PC-9 (cell line): ENCODE measurements around the gene THPO. TPM values are rescaled to one million over a fixed set of nuclear protein-coding genes. Genes with fewer than 3 reads are reported as not detected.

Experiments used
- BruUV-seq: library from RNA; stranded (reverse); fragments of 400-500 nt; replicated peaks from 2 replicates; lab custom pipeline; 2021; lab: Mats Ljungman, UMichigan
- CTCF ChIA-PET: fragments of 300-600 bp; sonication (Branson Sonifier 250); formaldehyde crosslinking; loops from one replicate; lab custom pipeline; 2022; ENCODE audit warnings: antibody characterized with exemption; lab: Charles Lee
- POLR2A ChIA-PET: fragments of 300-600 bp; sonication (Branson Sonifier 250); formaldehyde crosslinking; loops from one replicate; lab custom pipeline; 2022; ENCODE audit warnings: antibody characterized with exemption; ENCODE audit not compliant: unreplicated experiment; lab: Charles Lee
- DNase-seq, 2 experiments: peaks; one replicate each; pipeline versions ENCODE4 v3.0.0 to v3.0.0-alpha.2; 2015 to 2022; ENCODE audit warnings: mixed read lengths in 1 of 2
- H2AFZ ChIP-seq: fragments of 200-600 bp; sonication (generic); 2 replicates; pipeline ENCODE4 v1.8.1; 2017; ENCODE audit warnings: antibody characterized with exemption
- H3F3A ChIP-seq: fragments of 200-600 bp; sonication (generic); 2 replicates; pipeline ENCODE4 v1.8.1; 2017; ENCODE audit warnings: antibody characterized with exemption, mild to moderate bottlenecking, low read depth; ENCODE audit not compliant: insufficient read depth
- H3K27ac ChIP-seq: fragments of 200-600 bp; sonication (generic); 2 replicates; pipeline ENCODE4 v1.6.1; 2016; ENCODE audit warnings: mixed run types
- H3K27me3 ChIP-seq: fragments of 200-600 bp; sonication (generic); 2 replicates; pipeline ENCODE4 v1.6.1; 2016; ENCODE audit warnings: low read depth, mixed run types; ENCODE audit not compliant: insufficient read depth
- H3K36me3 ChIP-seq: fragments of 200-600 bp; sonication (generic); 2 replicates; pipeline ENCODE4 v1.6.1; 2016; ENCODE audit warnings: low read depth, mixed run types
- H3K4me1 ChIP-seq: fragments of 200-600 bp; sonication (generic); replicated peaks from 2 replicates; pipeline ENCODE4 v1.6.1; 2016; ENCODE audit warnings: mixed run types; ENCODE audit not compliant: insufficient read depth
- H3K4me2 ChIP-seq: fragments of 200-600 bp; sonication (generic); 2 replicates; pipeline ENCODE4 v1.6.1; 2017; ENCODE audit warnings: mixed run types
- H3K4me3 ChIP-seq: fragments of 200-600 bp; sonication (generic); 2 replicates; pipeline ENCODE4 v1.6.1; 2016; ENCODE audit warnings: mixed run types
- H3K79me2 ChIP-seq: fragments of 200-600 bp; sonication (generic); 2 replicates; pipeline ENCODE4 v1.6.1; 2017; ENCODE audit warnings: low read depth, mixed run types
- H3K9me2 ChIP-seq: fragments of 200-600 bp; sonication (generic); 2 replicates; pipeline ENCODE4 v1.8.1; 2017; ENCODE audit warnings: mild to moderate bottlenecking; ENCODE audit not compliant: insufficient read depth
- H3K9me3 ChIP-seq: fragments of 200-600 bp; sonication (generic); 2 replicates; pipeline ENCODE4 v1.8.1; 2016; ENCODE audit warnings: low read depth; ENCODE audit not compliant: insufficient read depth
- H4K20me1 ChIP-seq: fragments of 200-600 bp; sonication (generic); 2 replicates; pipeline ENCODE4 v1.8.1; 2017; ENCODE audit not compliant: insufficient read depth
- CTCF ChIP-seq: fragments of 200-600 bp; sonication (generic); conservative IDR thresholded peaks from 2 replicates; pipeline ENCODE4 v1.6.1; 2017; ENCODE audit warnings: mixed run types, antibody characterized with exemption, mild to moderate bottlenecking, moderate library complexity
- EZH2 ChIP-seq: fragments of 200-600 bp; sonication (generic); IDR thresholded peaks from 2 replicates; pipeline ENCODE4 v1.8.0; 2017; ENCODE audit warnings: antibody characterized with exemption, low read depth
- intact Hi-C: fragments of 100-400 bp; cut with micrococcal nuclease; formaldehyde crosslinking; loops from one replicate; pipeline ENCODE4 v1.10.0; 2022; ENCODE audit not compliant: unreplicated experiment
- total RNA-seq: library from RNA; stranded (reverse); gene quantifications from 2 replicates; pipeline ENCODE4 v1.2.3, GENCODE V29; 2021

THPO gene
- total RNA-seq, 1 experiment from 2014 or later, result not detected

GRCh38 chr3:184360070-184360928 is 17.7 kb downstream of the THPO start:
- H3F3A ChIP-seq, result peaks cover 27% of the 10 kb centered on the region
- peaks cover 33% of the 10 kb centered on the region for H3K79me2 ChIP-seq
- POLR2A ChIA-PET, result no interaction called here
- H3K9me2 ChIP-seq, result no peaks in the 10 kb centered on the region
- no peaks in the 10 kb centered on the region for H3K27me3 ChIP-seq
- H3K9me3 ChIP-seq, result no peaks in the 10 kb centered on the region
- DNase-seq, result no peak
- intact Hi-C loops, result loop anchor here (5.0 kb wide), 2 partner anchors 183 to 343 kb away; partner anchors contain the start of gene ABCC5
- H2AFZ ChIP-seq, result peak overlapping the region; percentile 98
- TF ChIP-seq CTCF (no peak), EZH2 (no peak)
- peaks cover 10% of the 10 kb centered on the region for H4K20me1 ChIP-seq
- peak overlapping the region; percentile 85 for H3K4me3 ChIP-seq
- CTCF ChIA-PET, result interaction anchor here (2.8 kb wide), 1 partner anchor 11 kb away, joined by 7 read pairs; no protein-coding TSS in a partner anchor
- BruUV-seq, result no TSS peak
- peaks cover 22% of the 10 kb centered on the region for H3K4me1 ChIP-seq
- peaks cover 11% of the 10 kb centered on the region for H3K36me3 ChIP-seq
- peak overlapping the region; percentile 99 for H3K4me2 ChIP-seq
- no peak overlapping the region for H3K27ac ChIP-seq

GRCh38 chr3:184359610-184360009 is 18.4 kb downstream of the THPO start:
- Histone ChIP-seq H3K9me3 (no peaks in the 10 kb centered on the region), H3K4me1 (peaks cover 18% of the 10 kb centered on the region), H3K27ac (no peak overlapping the region), H3K27me3 (no peaks in the 10 kb centered on the region), H3K36me3 (peaks cover 4% of the 10 kb centered on the region), H3K4me2 (no peak overlapping the region), H2AFZ (no peak overlapping the region), H3K4me3 (no peak overlapping the region), H4K20me1 (peaks cover 3% of the 10 kb centered on the region), H3K79me2 (peaks cover 26% of the 10 kb centered on the region), H3F3A (peaks cover 20% of the 10 kb centered on the region), H3K9me2 (no peaks in the 10 kb centered on the region)
- intact Hi-C loops, result loop anchor here (5.0 kb wide), 2 partner anchors 182 to 342 kb away; partner anchors contain the start of gene ABCC5
- BruUV-seq, result no TSS peak
- no peak for DNase-seq
- POLR2A ChIA-PET, result no interaction called here
- CTCF ChIA-PET, result no interaction called here
- TF ChIP-seq CTCF (no peak), EZH2 (no peak)

- CTCF ChIA-PET, result no interaction called here
Observed at GRCh38 chr3:184358921-184359350, 19.1 kb downstream of the THPO start.

More at GRCh38 chr3:184358921-184359350, 19.1 kb downstream of the THPO start:
- TF ChIP-seq CTCF, result no peak
- no peak for TF ChIP-seq EZH2
- peaks cover 11% of the 10 kb centered on the region for H3K4me1 ChIP-seq
- peaks cover 19% of the 10 kb centered on the region for H3F3A ChIP-seq
- no peak overlapping the region for H3K4me2 ChIP-seq
- POLR2A ChIA-PET, result no interaction called here
- H3K27ac ChIP-seq, result no peak overlapping the region
- no peak overlapping the region for H3K4me3 ChIP-seq
- no TSS peak for BruUV-seq
- H3K79me2 ChIP-seq, result peaks cover 19% of the 10 kb centered on the region
- no peak for DNase-seq
- H3K9me3 ChIP-seq, result no peaks in the 10 kb centered on the region
- H3K9me2 ChIP-seq, result no peaks in the 10 kb centered on the region
- H3K27me3 ChIP-seq, result no peaks in the 10 kb centered on the region
- H3K36me3 ChIP-seq, result no peaks in the 10 kb centered on the region
- no peak overlapping the region for H2AFZ ChIP-seq
- H4K20me1 ChIP-seq, result no peaks in the 10 kb centered on the region
- intact Hi-C loops, result no loop called here
